GM21528 (cell line): ENCODE measurements around the gene MFSD6.

Experiments
- ATAC-seq: cut with Tn5 transposase; IDR thresholded peaks from one replicate; pipeline ENCODE4 v1.9.1; 2021; ENCODE audit warnings: mild to moderate bottlenecking, moderate library complexity; ENCODE audit not compliant: unreplicated experiment, low FRiP score

Gene MFSD6

DNA sequence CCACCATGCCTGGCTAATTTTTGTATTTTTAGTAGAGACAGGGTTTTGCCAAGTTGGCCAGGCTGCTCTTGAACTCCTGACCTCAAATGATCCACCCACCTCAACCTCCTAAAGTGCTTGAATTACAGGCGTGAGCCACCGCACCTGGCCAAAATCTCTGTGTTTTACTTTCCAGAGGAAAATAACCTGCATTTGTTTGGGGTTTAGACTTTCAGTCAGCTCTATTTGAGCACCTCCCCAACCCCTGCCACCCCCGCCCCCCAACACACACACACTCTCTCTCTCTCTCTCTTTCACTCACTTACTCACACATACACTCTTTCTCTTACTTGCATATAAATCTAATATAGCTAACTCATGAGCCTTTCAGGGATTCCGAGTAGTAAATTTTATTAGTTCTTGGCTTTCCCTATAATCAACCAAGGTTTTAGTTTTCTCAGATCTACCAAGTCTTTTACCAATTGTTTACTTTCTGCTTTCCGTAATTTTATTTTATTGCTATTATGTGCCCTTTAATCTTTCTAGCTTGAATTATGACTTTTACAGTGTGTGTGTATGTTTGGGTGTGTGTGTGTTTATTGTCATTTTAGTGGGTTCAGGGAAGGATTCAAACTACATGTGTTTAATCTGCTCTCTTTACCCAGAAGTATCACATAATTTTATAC, 24.5 kb downstream of the MFSD6 start:
- ATAC-seq = no peak

DNA sequence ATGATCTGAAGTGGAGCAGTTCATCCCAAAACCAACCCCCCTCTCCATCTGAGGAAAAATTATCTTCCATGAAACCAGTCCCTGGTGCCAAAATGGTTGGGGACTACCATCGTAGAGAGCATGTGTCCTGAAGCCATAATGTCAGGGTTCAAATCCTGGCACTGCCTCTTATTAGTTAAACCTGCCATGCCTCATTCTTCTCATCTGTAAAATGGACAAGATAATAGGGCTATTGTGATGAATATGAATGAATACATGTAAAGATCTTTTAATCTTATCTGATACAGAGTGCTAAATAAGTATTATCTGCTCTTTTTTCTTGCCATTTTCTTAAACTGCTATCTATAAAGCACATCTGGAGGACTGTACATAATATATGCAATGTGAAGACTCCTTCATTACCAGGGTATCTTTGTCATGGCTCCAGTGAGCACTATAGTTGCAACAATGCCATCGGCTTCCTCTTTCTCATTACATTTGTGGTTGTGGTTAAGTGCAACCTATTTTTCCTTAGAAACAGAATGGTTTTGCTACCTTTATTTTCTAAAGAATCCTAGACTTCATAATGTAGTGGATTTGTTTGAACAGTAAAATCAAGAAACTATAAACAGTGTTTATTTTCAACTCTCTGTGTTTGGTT, 27.0 kb downstream of the MFSD6 start:
- no peak for ATAC-seq

DNA sequence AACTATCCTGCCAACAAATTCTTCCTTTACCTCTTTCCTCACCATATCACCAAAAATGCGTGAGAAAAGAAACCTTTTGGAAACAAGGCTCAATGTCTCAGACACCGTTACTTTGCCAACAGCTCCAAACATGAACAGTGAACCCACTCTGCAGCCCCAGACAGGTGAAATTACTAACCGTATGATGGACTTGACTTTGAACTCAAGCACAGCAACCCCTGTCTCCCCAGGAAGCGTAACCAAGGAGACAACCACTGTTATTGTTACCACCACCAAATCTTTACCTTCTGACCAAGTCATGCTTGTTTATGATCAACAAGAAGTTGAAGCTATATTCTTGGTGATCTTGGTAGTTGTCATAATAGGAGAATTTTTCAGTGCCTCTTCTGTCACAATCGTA, 28.4 kb downstream of the MFSD6 start:
- no peak for ATAC-seq

DNA sequence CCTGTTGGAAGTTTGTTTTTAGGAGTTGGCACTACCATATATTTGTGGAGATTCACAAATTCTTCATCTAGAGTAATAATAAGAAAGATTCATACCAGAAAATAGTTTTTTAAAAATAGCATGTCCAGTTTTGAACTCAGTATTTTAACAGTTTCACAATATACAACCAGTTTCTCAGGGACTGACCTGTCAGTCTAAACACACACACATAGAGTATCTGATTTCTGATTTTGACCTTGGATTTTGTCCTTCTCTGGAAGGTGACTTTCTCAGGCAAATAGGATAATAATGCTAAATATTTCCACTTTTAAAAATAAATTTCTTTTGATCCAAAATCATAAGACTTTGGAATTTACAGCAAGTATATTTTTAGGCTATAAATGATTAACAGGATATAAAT, 32.0 kb downstream of the MFSD6 start:
- ATAC-seq = no peak

DNA sequence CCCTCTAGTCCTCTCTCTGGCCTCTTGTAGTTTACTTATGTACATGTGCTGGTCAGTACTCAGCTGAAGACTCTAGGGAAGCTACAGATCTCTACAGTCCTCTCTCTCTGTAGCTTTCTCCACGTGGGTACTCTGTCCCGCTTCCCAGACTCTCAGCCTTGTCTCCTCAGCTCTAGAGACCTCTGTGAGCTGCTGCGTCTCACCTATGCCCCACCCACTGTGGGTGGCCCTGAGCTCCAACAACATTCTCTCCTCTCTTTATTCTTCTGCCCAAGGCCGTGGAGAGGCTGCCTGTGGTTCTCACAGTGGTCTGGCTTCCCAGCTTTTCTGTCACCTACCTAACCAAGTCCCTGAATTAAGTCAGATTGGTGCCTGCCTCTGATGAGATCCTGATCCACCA, 33.4 kb downstream of the MFSD6 start:
- ATAC-seq = no peak

DNA sequence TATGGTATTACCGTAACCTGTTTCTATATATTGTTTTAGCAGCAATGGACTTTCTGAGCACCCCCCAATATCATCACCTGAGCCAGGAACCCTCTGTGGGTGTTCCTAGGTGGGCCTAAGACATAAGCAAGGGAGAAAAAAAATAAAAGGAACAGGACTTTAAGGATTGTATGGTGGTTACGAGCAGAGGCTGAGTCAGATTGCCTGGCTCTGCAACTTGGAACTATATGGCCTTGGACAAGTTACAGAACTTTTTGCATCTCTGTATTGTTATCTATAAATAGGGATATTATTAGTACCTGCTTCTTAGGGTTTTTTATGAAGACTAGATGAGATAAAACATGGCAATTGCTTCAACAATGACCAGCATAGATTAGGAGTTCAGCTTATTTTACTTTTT, 34.9 kb downstream of the MFSD6 start:
- ATAC-seq = no peak

DNA sequence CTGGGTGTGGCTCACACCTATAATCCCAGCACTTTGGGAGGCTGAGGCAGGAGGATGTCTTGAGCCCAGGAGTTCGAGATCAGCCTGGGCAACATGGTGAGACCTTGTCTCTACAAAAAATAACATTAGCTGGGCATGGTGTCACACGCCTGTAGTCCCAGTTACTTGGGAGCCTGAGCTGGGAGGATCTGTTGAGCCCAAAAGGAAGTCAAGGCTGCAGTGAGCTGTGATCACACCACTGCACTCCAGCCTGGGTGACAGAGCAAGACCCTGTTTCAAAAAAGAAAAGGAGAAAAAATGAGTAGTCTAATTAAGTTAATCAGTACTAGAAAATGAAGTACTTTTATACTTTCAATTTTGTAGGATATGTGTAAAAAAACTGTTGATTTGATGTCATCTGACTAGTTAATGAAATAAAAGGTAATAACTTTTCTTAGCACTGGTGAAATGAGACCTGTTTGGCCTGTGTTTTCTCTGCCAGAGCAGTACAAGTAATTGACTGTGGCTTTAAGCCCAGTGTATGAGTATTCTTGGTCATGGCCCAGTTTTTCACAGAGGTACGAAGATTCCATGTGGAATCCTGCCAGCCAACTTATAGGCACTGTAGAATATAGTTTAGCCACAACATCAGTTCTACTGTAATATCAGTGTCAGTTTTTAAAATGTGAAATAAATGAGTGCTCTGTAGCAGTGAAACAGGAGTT, 35.8 kb downstream of the MFSD6 start:
- no peak for ATAC-seq

DNA sequence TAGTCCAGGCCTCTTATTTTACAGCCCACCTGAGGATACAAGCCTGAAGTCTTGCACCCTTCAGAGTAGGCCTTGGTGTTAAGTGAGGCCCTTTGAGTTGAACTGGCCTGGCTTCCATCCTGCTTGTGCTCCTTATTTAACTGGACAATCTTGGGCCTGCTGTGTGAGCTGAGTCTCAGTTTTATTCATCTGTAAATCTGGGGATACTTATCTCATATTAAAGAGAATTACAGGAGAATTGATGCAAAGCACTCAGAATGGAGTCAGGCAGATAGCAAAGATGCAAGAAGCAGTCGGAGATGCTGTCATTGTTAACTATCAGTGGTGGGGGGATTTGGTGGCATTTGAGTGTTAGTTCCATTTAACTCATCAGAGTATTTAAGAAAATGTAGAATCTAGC, 36.8 kb downstream of the MFSD6 start:
- no peak for ATAC-seq

DNA sequence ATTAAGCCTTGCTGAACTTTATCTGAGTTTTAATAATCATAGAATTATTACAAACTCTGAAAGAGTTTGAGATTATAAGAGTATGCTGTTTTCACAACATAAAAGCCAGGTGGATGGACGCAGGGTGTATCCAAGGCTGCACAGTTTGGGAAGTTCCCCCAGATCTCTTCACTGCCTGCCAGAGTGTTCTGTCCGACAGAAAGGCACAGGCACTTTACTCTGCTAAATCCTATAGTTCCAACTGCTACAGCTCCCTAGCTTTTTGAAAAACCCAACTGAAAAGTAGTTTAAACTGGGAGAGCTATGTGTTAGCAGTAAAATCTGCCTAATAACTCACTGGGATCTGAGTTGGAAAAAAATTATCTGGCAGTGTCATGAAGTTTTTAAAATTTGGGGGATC, 38.0 kb downstream of the MFSD6 start:
- no peak for ATAC-seq

DNA sequence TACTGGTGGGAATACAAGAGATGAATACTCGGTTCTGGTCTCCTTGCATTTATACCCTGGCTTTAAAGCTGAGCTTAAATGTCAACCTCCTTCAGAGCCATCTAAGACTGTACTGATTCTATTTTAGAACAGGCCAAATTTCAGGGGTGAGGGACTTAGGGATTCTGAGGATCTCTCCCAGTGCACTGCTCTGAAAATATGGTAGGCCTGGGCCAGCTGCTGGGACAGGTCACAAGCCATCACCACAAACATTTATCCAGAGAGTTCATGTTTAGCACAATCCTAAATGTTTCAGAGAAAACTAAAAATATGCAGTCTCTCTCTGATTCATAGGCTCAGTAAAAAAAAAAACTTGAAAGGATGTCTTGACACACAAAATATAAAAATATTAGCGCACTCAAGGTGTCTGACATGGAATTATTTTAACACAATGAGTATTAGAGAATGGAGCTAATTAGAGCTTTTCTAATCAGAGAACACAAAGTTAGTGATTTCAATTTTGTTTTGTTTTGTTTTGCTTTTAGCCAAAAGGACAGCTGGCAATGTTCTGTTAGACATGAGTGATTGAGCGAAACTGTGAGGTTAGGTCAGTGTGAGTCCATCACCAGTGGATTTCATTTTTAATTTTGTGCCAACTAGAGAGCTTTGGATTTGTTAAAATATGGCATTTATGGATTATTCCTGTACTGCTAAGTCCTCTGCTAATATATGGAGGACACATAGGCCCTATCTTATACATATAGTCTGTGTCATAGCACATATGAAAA, 38.8 kb downstream of the MFSD6 start:
- no peak for ATAC-seq

DNA sequence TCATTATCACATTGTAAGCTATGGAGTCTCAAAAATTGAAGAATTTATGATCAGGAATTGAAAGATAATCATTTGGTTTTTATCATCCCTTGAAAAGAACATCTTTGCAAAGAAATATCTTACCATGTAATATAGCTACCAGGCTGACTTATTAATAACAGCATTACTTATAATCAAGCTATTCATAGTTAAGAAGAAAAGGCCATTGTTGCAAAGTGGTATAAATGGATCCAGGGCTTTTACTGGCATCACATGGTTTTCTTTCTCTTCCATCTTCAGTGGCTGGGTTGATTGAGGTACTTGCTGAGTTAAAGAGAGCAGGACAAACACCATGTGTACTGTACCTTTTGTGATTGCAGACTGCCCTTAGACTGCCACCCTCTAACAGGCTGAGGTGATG, 39.6 kb downstream of the MFSD6 start:
- ATAC-seq = no peak

DNA sequence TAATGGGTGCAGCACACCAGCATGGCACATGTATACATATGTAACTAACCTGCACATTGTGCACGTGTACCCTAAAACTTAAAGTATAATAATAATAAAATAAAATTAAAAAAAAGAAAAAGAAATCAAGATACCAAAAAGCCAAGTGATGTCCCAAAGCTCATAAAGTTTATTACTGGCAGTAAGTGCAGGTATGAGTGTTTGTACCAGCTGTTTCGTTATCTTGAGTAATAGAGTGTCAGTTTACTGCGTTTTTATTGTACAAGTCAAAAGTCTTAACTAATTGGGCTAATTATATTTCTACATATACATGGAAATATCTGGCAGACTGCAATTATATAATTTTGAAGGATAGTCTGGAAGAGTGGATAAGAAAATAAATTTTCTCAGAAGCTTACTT, 41.8 kb downstream of the MFSD6 start:
- ATAC-seq = no peak

DNA sequence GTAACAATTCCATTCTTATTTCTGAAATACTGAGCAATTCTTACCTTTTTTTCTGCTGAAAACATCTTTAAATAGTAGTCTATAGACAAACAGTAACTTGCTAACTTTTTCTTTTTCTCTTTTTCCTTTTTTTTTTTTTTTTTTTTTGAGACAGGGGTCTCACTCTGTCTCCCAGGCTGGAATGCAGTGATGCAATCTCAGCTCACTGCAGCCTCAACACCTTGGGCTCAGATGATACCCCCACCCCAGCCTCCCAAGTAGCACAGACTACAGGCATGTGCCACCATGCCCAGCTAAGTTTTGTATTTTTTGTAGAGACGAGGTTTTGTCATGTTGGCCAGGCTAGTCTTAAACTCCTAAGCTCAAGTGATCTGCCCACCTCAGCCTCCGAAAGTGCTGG, 42.2 kb downstream of the MFSD6 start:
- ATAC-seq = no peak

DNA sequence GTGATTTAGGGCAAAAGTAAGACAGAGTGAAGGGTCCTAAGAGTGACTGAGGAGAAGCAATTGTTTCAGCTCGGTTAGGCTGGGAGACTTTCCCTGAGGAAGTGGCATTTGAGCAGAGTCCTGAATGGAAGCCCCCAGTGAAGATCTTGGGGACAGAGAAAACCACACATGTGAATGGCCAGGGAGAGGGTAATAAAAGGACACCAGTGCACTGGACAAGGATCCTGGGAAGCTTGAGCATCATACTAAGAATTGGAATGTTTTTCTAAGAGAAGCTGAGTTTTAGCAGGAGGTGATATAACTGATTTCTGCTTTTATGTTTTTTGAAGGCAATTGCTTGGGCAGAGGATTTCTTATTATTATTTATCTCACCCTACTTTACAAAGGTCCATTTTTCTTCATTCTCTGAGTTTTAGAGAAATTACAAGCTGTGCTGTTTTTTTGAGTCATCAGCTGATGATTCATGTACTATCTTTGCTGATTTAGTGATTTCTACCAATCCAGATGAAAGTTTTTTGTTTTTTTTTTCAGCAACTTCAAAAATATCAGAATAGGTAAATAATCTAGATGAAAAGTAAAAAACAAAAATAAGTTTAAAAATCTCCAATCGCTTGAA, 43.5 kb downstream of the MFSD6 start:
- ATAC-seq = no peak

DNA sequence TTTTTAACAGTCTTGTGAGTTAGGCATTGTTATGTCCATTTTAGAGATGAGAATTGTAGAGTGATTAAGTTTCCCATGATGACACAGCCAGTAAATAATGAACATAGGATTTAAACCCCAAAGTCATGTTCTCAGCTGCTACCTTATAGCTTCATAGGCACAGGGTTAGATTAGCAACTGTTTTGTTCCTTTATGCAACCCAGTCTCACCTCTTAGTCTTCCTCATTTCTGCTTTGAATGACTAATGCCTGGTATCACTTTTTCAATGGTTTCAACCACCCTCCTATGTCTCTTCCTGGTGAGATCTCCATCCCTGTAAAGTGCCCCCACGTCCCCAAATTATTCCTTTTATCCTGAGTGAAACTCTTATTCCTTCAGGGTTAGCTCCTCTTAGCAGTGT, 44.3 kb downstream of the MFSD6 start:
- ATAC-seq = no peak

DNA sequence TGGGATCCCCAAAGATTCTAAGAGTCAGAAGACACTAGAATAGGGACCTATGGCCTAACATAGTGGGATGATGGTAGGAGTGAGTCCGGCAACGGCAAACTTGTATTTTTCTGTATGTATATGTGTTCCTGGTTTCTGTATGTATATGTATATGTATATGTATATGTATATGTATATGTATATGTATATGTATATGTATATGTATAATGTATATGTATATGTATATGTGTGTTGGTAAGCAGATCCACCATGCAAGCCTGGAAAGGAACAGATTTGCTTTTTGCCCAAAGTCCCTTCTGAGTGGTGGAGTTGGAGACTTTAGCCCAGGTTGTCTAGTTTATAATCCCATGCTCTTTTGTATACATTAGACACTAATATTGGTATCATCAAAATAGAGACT, 46.6 kb downstream of the MFSD6 start:
- no peak for ATAC-seq

DNA sequence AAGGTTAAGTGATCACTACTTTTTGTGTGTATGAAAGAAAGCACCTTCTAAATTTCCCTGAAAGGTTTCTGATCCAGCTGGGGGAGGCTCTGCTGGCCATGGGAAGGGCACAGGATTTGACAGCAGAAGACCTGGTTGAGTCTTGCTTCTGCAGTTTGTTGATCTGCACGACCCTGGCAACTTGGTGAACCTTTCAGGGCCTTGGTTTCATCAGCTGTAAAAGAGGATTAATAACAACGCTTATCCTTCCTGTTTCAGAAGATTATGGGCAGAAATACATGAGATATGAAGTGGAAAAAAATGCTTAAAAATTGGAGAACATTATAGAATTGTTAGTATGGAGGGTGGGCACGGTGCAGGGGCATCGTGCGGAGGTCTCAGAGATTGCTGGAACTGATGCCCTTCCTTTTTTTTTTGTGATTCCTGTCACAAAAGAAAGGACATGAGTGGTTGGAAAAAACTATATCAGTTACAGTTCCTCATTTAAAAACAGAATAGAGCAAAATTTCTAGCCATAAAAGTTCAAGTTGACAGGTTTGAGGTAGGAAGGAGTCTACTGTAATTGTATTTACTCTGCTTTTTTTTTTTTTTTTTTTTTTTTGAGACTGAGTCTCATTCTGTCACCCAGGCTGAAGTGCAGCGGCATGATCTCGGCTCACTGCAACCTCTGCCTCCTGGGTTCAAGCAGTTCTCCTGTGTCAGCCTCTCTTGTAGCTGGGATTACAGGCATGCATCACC, 47.4 kb downstream of the MFSD6 start:
- no peak for ATAC-seq

DNA sequence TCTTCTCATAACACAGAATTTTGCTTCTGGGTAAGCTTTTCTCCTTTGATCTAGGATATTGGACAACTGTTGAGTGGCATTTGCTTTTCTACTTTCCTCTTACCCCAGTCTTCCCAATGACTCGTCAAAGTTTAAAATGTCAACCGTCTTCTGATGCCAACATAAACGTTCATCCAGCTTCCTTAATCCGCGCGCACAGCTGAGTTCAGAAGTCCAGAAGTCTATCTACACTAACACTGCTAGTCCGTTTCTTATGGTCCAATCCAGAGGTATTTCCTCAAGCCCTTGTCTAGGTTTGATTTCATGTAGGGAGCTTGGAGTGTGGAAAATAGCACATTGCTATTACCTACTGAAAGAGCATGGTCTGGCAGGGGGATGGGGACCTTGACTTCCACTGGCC, 48.7 kb downstream of the MFSD6 start:
- no peak for ATAC-seq

DNA sequence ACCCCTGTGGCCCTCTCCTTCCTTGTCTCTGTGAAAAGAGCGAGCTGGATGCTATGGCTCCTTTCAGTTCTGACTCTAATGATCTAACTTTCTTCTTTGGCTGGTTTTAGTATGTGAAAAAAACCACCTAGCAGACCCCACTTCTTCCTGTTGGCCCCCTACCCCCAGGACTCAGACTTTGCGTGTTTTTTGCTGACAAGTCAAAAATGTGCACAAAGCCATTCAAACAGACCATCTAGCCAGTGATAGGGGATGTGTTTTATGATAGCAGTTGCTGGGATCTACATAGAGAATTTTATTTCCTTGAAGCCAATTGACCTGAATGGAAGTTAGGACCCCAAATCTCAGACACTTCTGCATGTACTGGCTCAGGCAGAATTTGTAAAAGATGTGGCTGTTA, 49.1 kb downstream of the MFSD6 start:
- no peak for ATAC-seq
